AG04449 (cell line): Measurements from ENCODE around the gene CNOT8.
A peak's percentile ranks its signal among the peaks of the same experiment; 100 is the strongest.

Experiments used
- CTCF ChIA-PET: fragments of 350-600 bp; formaldehyde crosslinking; extraction: SDS; loops from one replicate; lab custom pipeline; 2021; ENCODE audit warnings: antibody characterized with exemption; lab: Yijun Ruan, JAX
- POLR2A ChIA-PET: fragments of 400-600, 350-600 bp; formaldehyde crosslinking; extraction: SDS; loops from one replicate; lab custom pipeline; 2020; ENCODE audit warnings: antibody characterized with exemption, inconsistent platforms; lab: Yijun Ruan, JAX
- DNase-seq: peaks from one replicate; pipeline ENCODE4 v3.0.0-alpha.2; 2010; ENCODE audit warnings: low read depth, low spot score
- H3K4me3 ChIP-seq: 2 replicates; pipeline ENCODE4 v1.5.1; 2011; ENCODE audit warnings: low read depth, mild to moderate bottlenecking, control low read depth, low read length
- TF ChIP-seq, protein P1 (sequence below): IDR thresholded peaks from one replicate; pipeline ENCODE4 v1.5.1; 2011; ENCODE audit warnings: mild to moderate bottlenecking, moderate library complexity, low read length, control low read depth, inconsistent platforms; ENCODE audit not compliant: insufficient read depth; ENCODE audit errors: missing control alignments

Gene CNOT8

DNA sequence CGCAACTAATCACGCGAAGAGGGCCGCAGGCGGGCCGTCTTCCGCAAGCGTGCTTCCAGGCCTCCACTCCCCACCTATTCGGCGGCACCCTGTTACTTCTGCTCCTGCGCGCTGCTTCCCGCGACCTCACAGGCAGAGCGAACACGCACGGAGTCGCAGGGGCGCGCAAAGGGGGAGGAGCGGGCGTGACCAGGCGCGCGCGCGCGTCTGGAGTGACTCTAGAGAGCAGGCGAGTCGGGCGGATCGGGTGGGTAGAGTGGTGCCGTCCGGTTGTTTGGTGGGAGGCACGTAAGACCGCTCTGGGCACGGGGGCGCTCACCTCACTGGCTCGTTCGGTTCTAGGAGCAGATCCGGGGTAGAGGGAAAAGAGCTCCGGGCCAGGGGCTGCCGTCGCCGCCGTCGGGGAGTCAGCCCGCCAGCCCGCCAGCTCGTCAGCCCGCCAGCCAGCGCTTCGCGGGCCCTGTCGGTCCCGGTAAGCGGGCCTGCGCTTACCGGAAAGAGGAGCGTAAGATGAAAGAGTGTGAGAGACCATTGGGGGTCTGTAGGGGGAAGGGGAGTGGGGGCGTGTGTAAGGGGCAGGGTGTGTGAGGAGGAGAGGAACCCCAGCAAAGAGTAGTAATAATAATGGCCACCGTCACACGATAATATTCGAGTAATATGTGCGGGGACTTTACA is at the start of gene CNOT8:
CNOT8 (plus strand) TSS at position 331 of the 675 bp plus-strand sequence. CDS start 4,652 bp downstream, outside the sequence.
- ChIA-PET CTCF (no interaction called here), POLR2A (interaction anchor here (2.2 kb wide), 1 partner anchor 105 kb away, joined by 6 read pairs; no protein-coding TSS in a partner anchor)
- TF ChIP-seq, protein P1, sequence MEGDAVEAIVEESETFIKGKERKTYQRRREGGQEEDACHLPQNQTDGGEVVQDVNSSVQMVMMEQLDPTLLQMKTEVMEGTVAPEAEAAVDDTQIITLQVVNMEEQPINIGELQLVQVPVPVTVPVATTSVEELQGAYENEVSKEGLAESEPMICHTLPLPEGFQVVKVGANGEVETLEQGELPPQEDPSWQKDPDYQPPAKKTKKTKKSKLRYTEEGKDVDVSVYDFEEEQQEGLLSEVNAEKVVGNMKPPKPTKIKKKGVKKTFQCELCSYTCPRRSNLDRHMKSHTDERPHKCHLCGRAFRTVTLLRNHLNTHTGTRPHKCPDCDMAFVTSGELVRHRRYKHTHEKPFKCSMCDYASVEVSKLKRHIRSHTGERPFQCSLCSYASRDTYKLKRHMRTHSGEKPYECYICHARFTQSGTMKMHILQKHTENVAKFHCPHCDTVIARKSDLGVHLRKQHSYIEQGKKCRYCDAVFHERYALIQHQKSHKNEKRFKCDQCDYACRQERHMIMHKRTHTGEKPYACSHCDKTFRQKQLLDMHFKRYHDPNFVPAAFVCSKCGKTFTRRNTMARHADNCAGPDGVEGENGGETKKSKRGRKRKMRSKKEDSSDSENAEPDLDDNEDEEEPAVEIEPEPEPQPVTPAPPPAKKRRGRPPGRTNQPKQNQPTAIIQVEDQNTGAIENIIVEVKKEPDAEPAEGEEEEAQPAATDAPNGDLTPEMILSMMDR: no peak
- peak; percentile 84 for DNase-seq
- H3K4me3 ChIP-seq: peak within 1 kb of the TSS; percentile 86

- ChIA-PET CTCF (interaction anchor here (0.8 to 10.2 kb wide), 6 partner anchors 10 to 163 kb away, joined by 3 to 103 read pairs (median 5); no protein-coding TSS in a partner anchor), POLR2A (no interaction called here)
- H3K4me3 ChIP-seq: no peak overlapping the region
- no peak for DNase-seq
- TF ChIP-seq, protein P1: no peak
Observed at GRCh38 chr5:154811239-154811638, 47.2 kb upstream of the CNOT8 start.

- DNase-seq: no peak
- POLR2A ChIA-PET: no interaction called here
- TF ChIP-seq, protein P1: peak; percentile 77
- CTCF ChIA-PET: interaction anchor here (0.8 to 10.2 kb wide), 6 partner anchors 10 to 163 kb away, joined by 3 to 103 read pairs (median 5); no protein-coding TSS in a partner anchor
- H3K4me3 ChIP-seq: no peak overlapping the region
Observed at GRCh38 chr5:154811653-154812465, 46.6 kb upstream of the CNOT8 start.

DNA sequence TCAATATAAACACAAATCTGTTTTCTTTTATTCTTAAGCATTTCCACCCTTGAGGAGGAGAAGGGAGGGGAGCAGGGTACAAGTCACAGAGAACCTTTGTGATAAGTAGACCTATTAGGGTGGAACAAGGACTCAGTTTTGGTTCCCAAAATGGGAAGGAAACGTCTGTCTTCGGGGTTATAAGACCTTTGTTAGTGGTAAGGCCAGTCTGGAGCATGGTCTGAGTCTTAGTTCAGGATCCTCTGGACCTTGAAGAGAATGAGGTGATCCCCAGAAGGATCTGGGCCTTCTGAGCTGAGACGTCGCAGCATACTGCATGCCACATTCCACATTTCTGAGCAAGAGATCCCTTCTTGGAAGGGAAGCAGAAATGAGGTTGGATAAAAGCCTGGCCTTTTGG is 45.3 kb upstream of the CNOT8 start:
- no peak overlapping the region for H3K4me3 ChIP-seq
- CTCF ChIA-PET: interaction anchor here (1.2 to 10.2 kb wide), 2 partner anchors 160 to 164 kb away, joined by 5 to 103 read pairs; no protein-coding TSS in a partner anchor
- POLR2A ChIA-PET: no interaction called here
- no peak for DNase-seq
- TF ChIP-seq, protein P1: no peak

- TF ChIP-seq, protein P1: no peak
- POLR2A ChIA-PET: no interaction called here
- DNase-seq: no peak
- CTCF ChIA-PET: interaction anchor here (1.2 to 10.2 kb wide), 2 partner anchors 161 to 165 kb away, joined by 5 to 103 read pairs; no protein-coding TSS in a partner anchor
- H3K4me3 ChIP-seq: no peak overlapping the region
Observed at GRCh38 chr5:154813736-154814135, 44.7 kb upstream of the CNOT8 start.
